Cardiac muscle cell (in vitro differentiated cells and primary cell): ENCODE results near the gene ANAPC15. TPM values are rescaled to one million over a fixed set of nuclear protein-coding genes. Genes with fewer than 3 reads are reported as not detected.
A peak's percentile ranks its signal among the peaks of the same experiment; 100 is the strongest.
"Not testable (repeated sequence)": the region's sequence is repeated elsewhere in the genome, so short reads cannot be mapped to it uniquely, and the experiment has no call there.

Experiments used
- DNase-seq, 2 donors: peaks; one replicate each; pipeline versions ENCODE4 v3.0.0 to v3.0.0-alpha.2; 2010 to 2017; ENCODE audit warnings: low read depth in 1 of 2, low spot score in 1 of 2
- H3K27ac ChIP-seq: fragments of 200-600 bp; sonication (generic); 2 replicates; pipeline ENCODE4 v1.5.1; 2016
- H3K27me3 ChIP-seq: fragments of 200-600 bp; sonication (generic); 2 replicates; pipeline ENCODE4 v1.6.0; 2016; ENCODE audit warnings: control low read depth
- H3K36me3 ChIP-seq: fragments of 200-600 bp; sonication (generic); 2 replicates; pipeline ENCODE4 v1.5.1; 2016; ENCODE audit warnings: control low read depth
- H3K4me1 ChIP-seq: fragments of 200-600 bp; sonication (generic); 2 replicates; pipeline ENCODE4 v1.8.1; 2017; ENCODE audit warnings: low read depth, mild to moderate bottlenecking, mixed run types
- H3K4me3 ChIP-seq: fragments of 200-600 bp; sonication (generic); 2 replicates; pipeline ENCODE4 v1.5.1; 2016; ENCODE audit warnings: mild to moderate bottlenecking
- H3K9me3 ChIP-seq: fragments of 200-600 bp; sonication (generic); 2 replicates; pipeline ENCODE4 v1.5.1; 2017; ENCODE audit warnings: low read depth, mild to moderate bottlenecking, control low read depth
- CTCF ChIP-seq: IDR thresholded peaks from 2 replicates; pipeline ENCODE4 v1.5.1; 2012; ENCODE audit warnings: low read depth, mild to moderate bottlenecking, low read length
- polyA plus RNA-seq: library from polyadenylated mRNA; unstranded; fragments of >200 nt; fragmentation: Nextera tagmentation; extraction: Ambion mirVana; gene quantifications from 2 replicates; pipeline ENCODE4 v1.2.1, GENCODE V29; 2016
- total RNA-seq: library from RNA; depleted of rRNA; stranded (reverse); fragments of >200 nt; gene quantifications from 2 replicates; pipeline ENCODE4 v1.2.3, GENCODE V29; 2016

ANAPC15 gene
- total and polyA plus RNA-seq, 2 experiments from 2014 or later = 49.9 to 101 TPM

GRCh38 chr11:72150882-72151281 lies 38.4 kb upstream of the ANAPC15 start:
- no peaks in the 10 kb centered on the region for H3K9me3 ChIP-seq
- TF ChIP-seq CTCF = no peak
- no peaks in the 10 kb centered on the region for H3K27me3 ChIP-seq
- no peak for DNase-seq
- H3K4me3 ChIP-seq = no peak overlapping the region
- no peaks in the 10 kb centered on the region for H3K4me1 ChIP-seq
- H3K27ac ChIP-seq = no peak overlapping the region
- H3K36me3 ChIP-seq = no peaks in the 10 kb centered on the region

- Histone ChIP-seq H3K27me3 (no peaks in the 10 kb centered on the region), H3K4me3 (no peak overlapping the region), H3K9me3 (no peaks in the 10 kb centered on the region), H3K36me3 (no peaks in the 10 kb centered on the region), H3K27ac (no peak overlapping the region), H3K4me1 (no peaks in the 10 kb centered on the region)
- no peak for TF ChIP-seq CTCF
- DNase-seq = no peak
Observed at GRCh38 chr11:72146625-72147024, 34.1 kb upstream of the ANAPC15 start.

- Histone ChIP-seq H3K27me3 (no peaks in the 10 kb centered on the region), H3K27ac (no peak overlapping the region), H3K4me3 (no peak overlapping the region), H3K9me3 (no peaks in the 10 kb centered on the region), H3K36me3 (no peaks in the 10 kb centered on the region), H3K4me1 (no peaks in the 10 kb centered on the region)
- no peak for TF ChIP-seq CTCF
- DNase-seq = peak in 1 of 2 donors; percentile 36
Observed at GRCh38 chr11:72144807-72145565, 32.5 kb upstream of the ANAPC15 start.

- not testable (repeated sequence) for H3K27me3 ChIP-seq, H3K4me3 ChIP-seq, H3K36me3 ChIP-seq, H3K9me3 ChIP-seq, H3K27ac ChIP-seq, H3K4me1 ChIP-seq, DNase-seq
Observed at GRCh38 chr11:72142543-72142942, 30.0 kb upstream of the ANAPC15 start.

GRCh38 chr11:72142086-72142485 lies 29.6 kb upstream of the ANAPC15 start:
- H3K4me1 ChIP-seq, H3K27ac ChIP-seq, H3K9me3 ChIP-seq, H3K27me3 ChIP-seq, H3K4me3 ChIP-seq, H3K36me3 ChIP-seq, DNase-seq: not testable (repeated sequence)

GRCh38 chr11:72141066-72141465 lies 28.6 kb upstream of the ANAPC15 start:
- H3K27ac ChIP-seq = no peak overlapping the region
- H3K36me3 ChIP-seq = no peaks in the 10 kb centered on the region
- H3K27me3 ChIP-seq = no peaks in the 10 kb centered on the region
- no peaks in the 10 kb centered on the region for H3K9me3 ChIP-seq
- no peak overlapping the region for H3K4me3 ChIP-seq
- no peaks in the 10 kb centered on the region for H3K4me1 ChIP-seq
- peak in 1 of 2 donors; percentile 67 for DNase-seq
- no peak for TF ChIP-seq CTCF

- no peak overlapping the region for H3K27ac ChIP-seq
- TF ChIP-seq CTCF = no peak
Observed at GRCh38 chr11:72140661-72141060, 28.2 kb upstream of the ANAPC15 start.

More at GRCh38 chr11:72140661-72141060, 28.2 kb upstream of the ANAPC15 start:
- no peaks in the 10 kb centered on the region for H3K36me3 ChIP-seq
- no peak for DNase-seq
- H3K27me3 ChIP-seq = no peaks in the 10 kb centered on the region
- H3K4me1 ChIP-seq = no peaks in the 10 kb centered on the region
- no peak overlapping the region for H3K4me3 ChIP-seq
- H3K9me3 ChIP-seq = no peaks in the 10 kb centered on the region
